ENCODE measurements around the gene MAOA.
"Not testable (repeated sequence)": the region's sequence is repeated elsewhere in the genome, so short reads cannot be mapped to it uniquely, and the experiment has no call there.

The MAOA gene

DNA sequence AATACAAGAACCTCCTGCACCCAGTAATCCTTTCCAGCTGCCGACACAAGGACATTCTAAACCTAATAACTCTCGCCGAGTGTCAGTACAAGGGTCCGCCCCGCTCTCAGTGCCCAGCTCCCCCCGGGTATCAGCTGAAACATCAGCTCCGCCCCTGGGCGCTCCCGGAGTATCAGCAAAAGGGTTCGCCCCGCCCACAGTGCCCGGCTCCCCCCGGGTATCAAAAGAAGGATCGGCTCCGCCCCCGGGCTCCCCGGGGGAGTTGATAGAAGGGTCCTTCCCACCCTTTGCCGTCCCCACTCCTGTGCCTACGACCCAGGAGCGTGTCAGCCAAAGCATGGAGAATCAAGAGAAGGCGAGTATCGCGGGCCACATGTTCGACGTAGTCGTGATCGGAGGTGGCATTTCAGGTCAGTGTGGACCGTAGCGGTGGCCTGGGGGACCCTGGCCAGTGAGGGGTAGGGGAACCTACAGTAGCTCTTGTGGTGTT, at the start of gene MAOA:
MAOA (plus strand) TSS at position 295 of the 490 bp plus-strand sequence; CDS start at position 338, 43 bp downstream.
- TF ChIP-seq, protein P1, sequence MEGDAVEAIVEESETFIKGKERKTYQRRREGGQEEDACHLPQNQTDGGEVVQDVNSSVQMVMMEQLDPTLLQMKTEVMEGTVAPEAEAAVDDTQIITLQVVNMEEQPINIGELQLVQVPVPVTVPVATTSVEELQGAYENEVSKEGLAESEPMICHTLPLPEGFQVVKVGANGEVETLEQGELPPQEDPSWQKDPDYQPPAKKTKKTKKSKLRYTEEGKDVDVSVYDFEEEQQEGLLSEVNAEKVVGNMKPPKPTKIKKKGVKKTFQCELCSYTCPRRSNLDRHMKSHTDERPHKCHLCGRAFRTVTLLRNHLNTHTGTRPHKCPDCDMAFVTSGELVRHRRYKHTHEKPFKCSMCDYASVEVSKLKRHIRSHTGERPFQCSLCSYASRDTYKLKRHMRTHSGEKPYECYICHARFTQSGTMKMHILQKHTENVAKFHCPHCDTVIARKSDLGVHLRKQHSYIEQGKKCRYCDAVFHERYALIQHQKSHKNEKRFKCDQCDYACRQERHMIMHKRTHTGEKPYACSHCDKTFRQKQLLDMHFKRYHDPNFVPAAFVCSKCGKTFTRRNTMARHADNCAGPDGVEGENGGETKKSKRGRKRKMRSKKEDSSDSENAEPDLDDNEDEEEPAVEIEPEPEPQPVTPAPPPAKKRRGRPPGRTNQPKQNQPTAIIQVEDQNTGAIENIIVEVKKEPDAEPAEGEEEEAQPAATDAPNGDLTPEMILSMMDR (IDR thresholded peaks at IDR 0.05; ENCODE audit: low read depth, low read length): no peak
- peak within 1 kb of the TSS; percentile 45 for H3K4me3 ChIP-seq (ENCODE audit: low read depth, low read length)

DNA sequence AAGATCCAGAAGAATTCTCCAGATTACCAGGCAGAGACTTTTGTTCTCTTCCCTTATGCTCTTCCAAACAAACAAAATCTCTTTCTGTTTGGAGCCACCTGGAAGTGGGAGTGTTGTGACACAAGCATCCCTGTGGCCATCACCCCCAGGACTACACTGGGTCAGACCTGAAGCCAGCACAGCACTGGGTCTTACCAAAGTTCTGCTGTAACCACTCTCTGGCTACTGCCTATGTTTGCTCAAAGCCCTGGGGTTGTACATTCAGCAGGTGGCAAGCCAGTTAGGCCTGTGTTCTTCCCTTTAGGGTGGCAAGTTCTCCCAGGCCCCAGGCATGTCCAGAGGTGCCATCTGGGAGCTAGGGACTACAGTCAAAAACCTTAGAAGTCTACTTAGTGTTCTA, 43.7 kb upstream of the MAOA start:
- TF ChIP-seq, protein P1 (IDR thresholded peaks at IDR 0.05; ENCODE audit: low read depth, low read length): no peak
- no peak overlapping the region for H3K4me3 ChIP-seq (ENCODE audit: low read depth, low read length)

DNA sequence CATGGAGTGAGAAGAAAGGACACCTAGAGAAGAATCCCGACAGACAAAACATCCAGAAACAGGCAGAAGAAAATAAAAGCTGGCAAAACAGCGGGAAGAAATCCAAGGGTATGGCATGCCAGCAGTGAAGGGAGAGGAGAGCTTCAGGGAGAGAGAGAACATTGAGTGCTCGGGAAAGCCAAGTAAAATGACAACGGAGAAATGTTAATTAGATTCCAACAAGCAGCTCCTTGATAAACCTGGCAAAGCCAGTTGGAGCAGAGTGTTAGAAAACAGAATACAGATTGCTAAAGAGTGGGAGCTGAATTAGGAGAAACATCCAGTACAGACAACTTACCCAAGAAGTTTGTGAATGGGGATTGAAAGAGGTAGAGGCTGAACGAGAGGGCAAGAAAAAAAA, 40.4 kb upstream of the MAOA start:
- TF ChIP-seq, protein P1 (IDR thresholded peaks at IDR 0.05; ENCODE audit: low read depth, low read length): no peak
- no peak overlapping the region for H3K4me3 ChIP-seq (ENCODE audit: low read depth, low read length)

DNA sequence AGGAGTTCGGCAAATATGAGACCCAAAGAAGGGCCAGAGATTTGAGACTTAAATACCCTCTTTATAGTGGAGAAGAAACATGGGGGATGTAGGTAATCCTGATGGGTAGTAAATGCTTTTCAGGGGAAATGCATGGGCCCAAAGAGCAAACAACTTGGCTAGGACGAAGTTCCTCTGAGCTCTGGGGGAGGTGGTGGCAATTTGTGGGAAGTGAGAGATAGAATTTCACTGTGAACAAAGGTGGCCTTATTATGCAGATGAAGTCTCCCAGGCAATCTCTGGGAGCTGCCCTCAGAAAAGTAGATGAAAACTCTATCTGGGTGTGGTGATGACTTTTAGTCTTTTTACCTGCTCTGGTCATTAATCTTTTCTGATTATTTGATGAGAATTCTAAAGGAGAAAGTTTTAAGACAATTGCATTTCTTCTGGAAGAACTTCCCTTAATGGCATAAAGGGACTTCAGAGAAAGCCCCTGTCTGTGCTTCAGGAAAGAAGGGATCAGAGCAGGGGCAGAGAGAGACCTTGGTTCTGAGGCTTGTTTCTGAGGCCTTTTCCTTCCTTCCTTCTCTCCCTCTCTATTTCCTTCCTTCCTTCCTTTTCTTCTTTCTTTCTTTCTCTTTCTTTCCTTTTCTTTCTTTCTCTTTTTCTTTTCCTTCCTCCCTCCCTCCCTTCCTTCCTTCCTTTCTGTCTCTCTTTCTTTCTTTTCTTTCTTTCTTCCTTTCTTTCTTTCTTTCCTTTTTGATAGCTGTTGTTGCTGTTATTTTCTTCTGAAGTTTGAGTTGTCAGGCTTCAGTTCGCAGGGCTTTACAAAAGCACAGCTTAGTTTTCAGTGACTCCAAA, 37.5 kb upstream of the MAOA start:
- no peak overlapping the region for H3K4me3 ChIP-seq (ENCODE audit: low read depth, low read length)

DNA sequence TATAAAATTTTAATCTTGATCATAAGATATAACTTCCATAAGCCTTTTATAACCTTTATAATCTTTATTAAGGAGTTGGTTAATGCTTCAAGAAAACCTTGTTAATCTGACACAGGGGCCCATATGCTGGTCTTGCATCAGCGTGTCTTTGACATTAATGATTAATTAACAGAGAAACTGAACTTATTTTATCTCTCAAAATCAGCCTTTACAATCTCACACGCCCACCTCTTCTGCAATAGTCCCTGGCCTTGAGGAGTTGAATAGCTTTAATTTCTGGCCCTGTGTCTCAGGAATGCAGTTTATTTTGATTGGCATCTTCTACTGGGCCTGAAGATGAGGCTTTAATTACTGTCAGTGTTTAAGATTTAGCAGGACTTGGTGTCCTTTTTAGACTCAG, 36.2 kb upstream of the MAOA start:
- not testable (repeated sequence) for H3K4me3 ChIP-seq (ENCODE audit: low read depth, low read length)

More for the DNA sequence above, 37.5 kb upstream of the MAOA start:
- TF ChIP-seq, protein P1 (IDR thresholded peaks at IDR 0.05; ENCODE audit: low read depth, low read length): no peak

DNA sequence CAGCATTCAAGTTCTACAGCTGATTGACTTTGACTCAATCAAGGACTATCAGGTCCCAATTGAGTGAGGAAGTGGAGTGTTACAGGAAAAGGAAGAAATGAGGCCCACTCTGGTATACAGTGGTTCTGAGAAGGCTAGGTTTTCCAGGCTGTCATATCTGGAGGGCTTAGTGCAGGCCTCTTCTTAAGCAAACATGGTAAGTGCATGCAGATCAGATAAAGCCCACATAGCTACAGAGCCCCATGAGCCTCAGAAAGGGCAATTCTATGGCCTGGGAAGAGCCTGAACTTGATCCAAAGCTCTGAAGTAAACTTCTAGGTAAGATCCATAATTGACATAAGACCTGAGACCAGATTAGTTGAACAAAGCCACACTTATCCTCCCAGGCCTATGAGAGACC, 29.0 kb upstream of the MAOA start:
- TF ChIP-seq, protein P1 (IDR thresholded peaks at IDR 0.05; ENCODE audit: low read depth, low read length): no peak
- no peak overlapping the region for H3K4me3 ChIP-seq (ENCODE audit: low read depth, low read length)

DNA sequence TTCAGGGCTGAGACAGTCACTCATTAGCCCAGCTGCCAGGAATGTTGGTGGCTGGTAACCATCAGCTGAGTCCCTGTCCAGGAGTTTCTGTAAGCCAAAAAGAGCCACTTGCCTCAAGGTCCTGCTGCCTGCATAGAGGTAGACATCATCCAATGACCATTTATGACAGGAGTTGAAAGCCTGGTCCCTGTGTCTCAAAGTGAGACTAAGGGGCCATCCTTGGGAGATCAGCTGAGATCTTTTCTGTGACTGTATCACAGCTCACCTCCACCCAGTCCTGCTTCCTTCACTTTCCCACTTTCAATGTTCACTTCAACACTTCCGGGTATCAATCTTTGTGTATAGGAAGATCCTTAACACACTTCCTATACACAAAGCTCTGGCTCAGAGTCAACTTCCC, 28.4 kb upstream of the MAOA start:
- H3K4me3 ChIP-seq (ENCODE audit: low read depth, low read length): no peak overlapping the region
- TF ChIP-seq, protein P1 (IDR thresholded peaks at IDR 0.05; ENCODE audit: low read depth, low read length): no peak
